T-helper 1 cell (primary cell): ENCODE measurements around the gene SYNGR2.
"Not testable (repeated sequence)": the region's sequence is repeated elsewhere in the genome, so short reads cannot be mapped to it uniquely, and the experiment has no call there.

Experiments
- DNase-seq, 5 donors: peaks; one replicate each; pipeline ENCODE4 v3.0.0-alpha.2; 2012 to 2020

Gene SYNGR2

DNA sequence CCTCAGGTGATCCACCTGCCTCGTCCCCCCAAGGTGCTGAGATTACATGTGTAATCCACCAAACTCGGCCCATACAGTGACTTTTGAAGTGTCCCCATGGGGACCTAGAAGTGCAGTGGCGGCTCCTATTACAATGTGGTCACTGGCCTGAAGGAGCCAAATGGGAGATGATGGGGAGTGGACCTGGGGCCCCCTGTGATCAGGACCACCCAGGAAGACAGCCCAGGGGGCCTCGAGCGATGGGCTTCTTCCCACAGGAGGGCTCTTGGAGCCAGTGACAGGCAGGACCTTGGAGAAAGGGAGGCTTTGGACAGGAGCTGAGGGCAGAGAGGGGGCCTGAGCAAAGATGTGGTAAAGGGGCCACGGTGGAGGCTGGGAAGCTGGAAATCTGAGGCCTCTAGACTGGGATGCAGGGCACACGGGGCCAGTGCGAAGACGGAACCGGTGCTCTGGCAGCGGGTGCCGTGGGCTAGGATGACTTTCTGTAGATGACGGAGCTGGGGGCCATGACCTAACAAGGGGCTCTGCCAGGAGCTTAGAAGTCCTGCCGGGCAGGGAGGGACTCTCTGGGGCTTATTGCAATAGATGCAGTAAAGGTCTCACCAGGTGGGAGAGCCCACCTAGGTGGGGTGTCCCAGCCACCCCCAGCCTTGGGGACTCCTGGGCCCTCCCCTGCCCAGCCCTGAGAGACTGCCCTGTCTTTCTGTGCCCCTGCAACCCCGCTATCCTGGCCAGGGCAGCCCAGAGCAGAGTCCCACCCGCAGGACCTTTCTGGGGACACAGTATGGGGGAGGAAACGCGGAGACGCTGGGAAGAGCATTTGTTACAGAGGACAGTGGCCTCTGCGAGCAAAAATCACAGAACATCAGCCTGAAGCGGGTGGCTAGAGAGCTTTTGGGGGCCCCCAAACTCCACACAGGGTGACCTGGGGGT, 24.9 kb upstream of the SYNGR2 start:
- DNase-seq = no peak

DNA sequence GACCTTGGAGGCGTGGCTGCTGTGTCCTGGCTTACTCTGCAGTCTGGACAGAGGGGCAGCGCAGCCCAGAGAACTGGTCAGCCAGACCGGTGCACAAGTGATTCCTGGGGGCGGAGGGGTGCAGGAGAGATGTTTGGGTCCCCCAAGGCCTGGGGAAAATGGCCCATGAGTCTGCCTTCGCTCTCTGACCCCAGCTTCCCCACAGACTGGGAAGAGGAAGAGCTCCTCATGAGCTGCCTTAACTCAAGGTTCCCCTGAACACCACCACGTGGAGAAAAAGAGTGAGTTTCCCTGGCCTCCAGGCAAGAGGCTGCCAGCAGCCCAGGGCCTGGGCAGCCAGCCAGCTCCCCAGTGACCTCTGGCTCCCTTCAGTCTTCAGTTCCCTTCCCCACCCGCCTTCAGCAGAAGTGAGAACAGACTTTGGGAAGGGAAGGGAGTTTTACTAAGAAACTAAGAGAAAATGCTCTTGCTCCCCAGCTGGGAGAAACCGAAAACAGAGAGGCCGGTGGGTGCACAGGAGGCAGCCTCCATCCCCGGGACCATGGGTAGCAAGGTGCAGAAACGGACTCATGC, 24.1 kb upstream of the SYNGR2 start:
- DNase-seq = no peak

DNA sequence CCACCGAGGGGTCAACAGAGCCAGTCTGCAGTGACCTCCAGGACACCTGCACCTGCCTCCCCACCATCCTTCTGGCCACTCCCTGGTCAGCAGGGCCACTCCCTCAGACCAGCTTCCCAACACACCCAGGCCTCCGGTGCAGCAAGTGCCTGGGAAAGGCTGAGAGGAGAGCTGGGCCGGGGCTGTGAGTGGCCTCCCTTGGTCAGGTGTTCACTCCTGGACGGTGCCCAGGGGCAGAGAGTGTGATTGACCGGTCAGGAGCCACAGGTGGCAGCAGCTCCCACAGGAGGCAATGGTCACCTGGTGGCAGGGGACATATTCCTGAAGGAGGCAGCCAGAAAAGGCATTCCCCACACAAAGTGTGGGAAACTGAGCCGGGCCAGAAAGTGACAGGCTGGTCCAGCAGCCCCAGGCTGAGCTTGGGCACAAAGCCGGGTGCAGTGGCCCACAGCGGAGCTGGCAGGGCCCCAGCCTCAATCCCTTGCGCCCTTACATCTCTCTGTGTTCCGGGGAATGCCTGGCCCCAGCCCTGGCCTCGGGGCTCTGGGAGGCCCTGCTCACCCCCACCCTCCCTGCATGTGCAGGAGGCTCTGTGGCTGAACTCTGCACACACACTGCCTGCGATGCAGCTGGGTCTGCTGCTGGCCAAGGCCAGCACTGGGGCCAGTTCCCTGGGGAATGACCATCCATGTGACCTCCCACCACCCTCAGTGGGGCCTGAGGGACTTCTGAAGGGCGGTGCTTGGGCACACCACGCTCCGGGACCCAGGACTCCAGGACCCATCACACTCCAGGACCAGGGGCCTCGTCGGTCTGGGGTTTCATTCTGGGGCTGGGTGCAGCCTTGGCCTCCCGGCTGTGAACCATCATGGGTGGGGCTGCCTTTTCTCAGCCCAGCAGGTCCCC, 23.4 kb upstream of the SYNGR2 start:
- no peak for DNase-seq

DNA sequence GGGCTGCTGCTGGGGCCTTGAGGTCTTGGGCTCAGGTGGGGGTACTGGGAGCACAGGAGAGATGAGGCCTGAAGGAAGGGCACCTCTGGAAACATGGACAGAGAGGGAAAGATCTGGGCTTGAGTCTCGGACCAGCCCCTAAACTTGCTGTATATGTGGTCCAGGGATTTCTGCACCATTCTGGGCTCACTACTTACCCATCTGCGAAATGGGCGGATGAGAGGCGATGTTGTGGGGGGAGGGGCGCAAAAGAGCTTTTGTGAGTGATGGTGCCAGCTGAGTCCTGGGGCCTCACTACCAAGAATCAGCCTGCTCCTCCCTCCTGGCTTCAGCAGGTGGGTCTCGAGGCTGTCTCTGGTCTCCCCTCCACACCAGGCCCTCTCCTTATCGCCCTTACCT, 21.9 kb upstream of the SYNGR2 start:
- DNase-seq = no peak

DNA sequence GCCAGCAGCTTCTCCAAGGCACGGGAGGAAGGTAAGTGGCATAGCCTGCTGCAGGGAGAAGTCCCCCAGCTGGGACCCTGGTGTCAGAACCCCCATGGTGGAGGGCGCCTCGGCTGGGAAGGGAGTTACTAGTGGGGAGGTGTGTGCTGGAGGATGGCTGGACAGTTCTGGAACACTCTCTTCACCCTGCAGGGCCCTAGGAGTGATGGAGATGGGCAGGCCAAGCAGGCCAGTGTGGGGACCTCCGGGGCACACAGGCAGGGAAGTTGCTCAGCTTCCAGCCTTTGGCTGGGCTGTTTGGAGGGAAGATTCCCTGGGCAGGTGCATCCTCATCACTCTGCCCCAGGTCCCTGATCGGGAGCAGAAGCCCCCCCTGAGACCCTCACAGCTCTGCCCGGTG, 21.5 kb upstream of the SYNGR2 start:
- DNase-seq = no peak

DNA sequence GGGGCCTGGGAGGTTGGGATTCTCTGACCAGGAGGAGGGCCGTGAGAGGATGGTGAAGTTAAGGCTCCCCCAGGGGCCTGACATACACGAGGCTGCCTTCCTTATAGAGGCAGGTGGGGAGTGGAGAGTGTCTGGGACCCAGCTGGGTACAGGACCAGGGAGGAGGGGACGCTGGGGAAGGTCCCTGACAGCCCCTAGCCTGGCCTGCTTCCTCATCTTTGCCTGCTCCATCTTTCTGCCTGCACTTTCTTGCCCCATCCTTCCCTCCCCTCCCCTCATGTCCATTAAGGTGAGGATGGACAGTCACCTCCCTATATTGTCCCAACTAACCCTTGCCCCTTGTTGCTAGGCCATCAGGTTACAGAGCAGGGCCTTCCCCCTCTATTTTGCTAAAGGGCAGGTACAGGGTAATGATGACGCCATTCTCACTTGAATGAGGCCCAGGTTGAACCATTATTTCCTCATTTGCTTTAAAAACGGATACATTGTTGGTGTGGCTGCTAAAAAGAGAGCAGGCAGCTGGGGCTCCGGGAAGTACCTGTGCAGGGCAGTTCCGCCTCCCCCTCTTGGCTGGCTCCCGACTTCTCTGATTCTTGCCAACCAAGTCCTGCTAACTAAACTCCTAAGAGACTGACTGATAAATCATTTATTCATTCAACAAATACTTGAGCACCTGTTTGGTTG, 20.9 kb upstream of the SYNGR2 start:
- DNase-seq = no peak

DNA sequence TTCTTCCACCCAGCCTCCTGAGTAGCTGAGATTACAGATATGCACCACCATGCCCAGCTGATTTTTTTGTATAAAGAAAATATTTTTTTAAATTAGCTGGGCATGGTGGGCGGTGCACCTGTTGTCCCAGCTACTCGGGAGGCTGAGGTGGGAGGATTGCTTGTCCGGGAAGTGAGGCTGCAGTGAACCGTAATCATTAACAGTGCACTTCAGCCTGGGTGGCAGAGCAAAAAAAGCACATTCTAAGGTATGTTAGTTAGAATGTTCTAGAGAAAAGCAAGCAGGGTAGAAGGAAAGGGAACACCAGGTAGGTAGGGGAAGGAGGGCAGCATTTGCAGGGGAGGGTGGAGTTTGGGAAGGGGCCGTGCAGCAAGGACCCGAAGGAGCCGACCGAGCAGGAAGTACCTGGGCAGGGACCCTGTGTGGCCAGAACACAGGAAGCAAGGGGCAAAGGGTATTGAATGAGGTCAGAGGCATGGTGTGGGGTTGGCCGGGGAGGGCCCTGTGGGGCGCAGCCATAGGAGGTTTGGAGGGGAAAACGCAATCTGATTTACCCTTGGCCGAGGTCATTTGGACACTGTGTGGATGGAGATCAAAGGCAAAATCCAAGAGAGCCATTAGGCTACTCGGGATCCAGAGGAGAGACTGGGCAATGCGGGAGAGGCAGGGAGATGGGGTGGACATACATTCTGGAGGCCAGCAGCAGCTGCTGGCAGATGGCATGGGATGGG, 19.9 kb upstream of the SYNGR2 start:
- no peak for DNase-seq

DNA sequence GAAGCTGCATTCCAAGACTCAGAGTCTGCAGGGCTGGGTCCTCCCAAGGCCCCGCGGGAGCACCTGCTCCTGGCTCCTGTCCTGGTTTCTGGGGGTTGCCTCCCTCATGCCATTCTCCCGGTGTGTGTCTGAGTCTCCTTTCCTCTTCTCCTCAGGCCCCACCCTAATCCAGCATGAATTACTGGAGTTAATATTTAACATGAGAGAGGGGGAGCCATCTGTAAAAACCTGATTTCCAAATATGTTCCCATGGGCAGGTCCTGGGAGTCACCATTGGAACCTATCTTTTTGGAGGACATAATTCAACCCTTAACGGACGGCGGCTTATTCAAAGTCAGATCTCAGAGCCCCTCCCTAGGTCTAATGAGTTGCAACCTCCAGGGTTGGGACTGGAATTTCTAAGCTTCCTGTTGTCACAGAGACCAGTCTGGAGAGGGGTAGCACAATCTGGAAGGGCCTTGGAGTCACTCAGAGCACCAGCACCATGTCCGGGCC, 16.8 kb upstream of the SYNGR2 start:
- no peak for DNase-seq

DNA sequence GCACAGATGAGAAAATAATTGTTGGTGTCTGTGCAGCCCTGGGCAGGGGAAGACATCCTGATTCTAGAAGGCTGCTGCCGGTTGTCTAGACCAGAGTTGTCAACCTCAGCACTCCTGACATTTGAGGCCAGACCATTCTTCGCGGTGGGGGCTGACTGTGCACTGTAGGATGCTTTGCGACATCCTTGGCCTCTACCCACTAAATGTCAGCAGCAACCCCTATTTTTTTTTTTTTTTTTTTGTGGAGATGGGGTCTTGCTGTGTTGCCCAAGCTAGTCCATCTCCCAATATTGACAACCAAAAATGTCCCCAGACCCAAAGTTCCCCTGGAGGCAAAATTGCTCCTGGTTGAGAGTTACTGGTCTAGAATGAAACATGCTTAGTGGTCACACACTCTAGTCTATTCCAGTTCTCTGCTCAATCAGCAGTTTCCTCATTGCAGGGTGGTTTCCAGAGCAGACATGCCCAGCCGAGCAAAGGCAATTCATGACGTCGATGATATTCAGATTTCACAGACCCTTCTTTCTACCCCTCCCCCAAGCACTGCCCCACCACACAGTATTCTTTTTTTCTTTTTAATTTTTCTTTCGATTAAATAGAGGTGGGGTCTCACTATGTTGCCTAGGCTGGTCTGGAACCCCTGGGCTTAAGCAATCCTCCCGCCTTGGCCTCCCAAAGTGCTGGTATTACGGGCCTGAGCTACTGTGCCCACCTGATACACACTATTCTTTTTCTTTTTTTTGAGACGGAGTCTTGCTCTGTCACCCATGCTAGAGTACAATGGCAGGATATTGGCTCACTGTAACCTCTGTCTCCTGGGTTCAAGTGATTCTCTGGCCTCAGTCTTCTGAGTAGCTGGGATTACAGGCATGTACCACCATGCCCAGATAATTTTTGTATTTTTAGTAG, 13.2 kb upstream of the SYNGR2 start:
- no peak for DNase-seq

DNA sequence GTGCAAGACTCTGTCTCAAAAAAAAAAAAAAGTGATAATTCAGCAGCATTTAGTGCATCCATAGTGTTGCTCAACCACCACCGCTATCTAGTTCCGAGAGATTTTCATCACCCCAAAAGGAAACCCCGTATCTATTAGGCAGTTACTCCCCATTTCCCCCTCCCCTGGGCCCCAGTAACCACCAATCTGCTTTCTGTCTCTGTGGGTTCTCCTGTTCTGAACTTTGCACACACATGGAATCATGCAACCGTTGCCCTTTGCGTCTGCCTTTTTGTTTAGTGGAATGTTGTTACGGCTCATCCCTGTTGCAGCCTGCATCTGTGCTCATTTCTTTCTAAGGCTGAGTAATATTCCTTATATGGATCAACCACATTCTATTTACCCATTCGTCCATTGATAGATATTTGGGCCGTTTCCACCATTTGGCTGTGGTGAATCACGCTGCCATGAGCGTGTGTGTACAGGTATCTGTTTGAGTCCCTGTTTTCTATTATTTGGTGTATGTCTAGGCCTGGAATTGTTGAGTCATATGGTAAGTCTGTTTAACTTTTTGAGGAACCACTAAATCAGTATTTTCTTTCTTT, 8.7 kb upstream of the SYNGR2 start:
- DNase-seq = no peak

DNA sequence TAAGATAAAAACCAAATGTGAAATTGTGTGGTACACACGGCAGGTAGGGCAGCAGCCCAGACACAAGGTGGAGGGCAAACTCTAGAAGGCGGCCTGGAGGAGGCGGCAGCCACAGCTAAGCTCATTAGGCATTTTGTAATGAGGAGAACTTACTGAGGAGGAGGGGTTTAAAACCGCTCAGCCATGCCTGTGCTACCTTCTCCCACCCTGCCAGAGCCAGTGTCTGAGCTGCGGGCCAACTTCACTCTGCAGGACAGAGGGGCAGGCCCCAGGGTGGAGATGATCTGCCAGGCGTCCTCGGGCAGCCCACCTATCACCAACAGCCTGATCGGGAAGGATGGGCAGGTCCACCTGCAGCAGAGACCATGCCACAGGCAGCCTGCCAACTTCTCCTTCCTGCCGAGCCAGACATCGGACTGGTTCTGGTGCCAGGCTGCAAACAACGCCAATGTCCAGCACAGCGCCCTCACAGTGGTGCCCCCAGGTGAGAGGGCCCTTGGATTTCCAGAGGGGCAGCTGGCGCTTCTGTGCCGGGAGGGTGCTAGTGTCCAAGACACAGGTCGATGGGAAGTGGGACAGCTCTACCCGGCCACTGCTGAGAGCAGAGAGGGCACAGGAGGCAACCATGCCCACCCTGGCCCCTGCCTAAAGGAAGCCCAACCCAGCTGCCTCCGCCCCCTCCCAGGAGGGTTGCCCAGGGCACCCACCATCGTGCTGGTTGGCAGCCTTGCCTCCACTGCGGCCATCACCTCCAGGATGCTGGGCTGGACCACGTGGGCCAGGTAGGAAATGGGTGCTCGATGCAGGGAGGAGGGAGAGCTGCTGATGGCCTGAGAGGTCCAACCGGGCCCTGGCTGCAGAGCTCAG, 4.3 kb upstream of the SYNGR2 start:
- no peak for DNase-seq

DNA sequence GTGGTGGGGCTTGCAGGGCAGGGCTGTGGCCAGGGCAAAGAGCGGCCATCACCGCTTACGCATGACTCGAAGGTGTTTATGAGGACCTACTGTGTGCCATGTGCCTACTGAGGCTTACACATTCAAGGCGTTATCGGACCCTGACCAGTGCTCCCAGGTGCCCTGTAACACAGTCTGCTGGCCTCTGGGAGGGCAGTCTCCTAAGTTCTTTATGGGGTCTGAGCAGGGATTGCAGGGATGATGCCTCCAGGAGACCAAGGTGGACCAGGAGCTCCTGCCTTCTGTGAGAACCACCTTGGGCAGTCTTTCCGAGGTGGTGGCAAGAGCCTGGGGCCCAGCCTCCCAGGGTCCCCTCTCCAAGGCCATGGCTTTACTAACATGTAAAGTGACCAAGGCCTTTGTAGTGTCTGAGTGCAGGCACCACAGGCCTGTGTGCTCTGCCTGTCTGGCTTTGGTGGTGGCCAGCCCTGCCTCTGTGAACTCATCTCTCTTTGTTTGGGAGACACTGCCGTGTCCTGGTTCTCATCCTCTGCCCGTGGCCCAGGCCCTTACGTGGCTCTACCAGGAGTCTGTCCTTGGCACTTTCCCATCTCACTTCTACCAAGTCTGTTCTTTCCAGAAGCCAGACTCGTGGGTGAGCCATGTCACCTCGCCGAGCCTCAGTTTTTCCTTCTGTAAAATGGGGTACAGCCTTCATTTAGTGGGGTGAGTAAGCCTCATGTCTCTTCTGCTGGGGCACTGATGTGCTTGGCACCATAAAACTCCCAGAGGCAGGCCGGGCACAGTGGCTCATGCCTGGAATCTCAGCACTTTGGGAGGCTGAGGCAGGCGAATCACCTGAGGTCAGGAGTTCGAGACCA, 3.4 kb upstream of the SYNGR2 start:
- no peak for DNase-seq

DNA sequence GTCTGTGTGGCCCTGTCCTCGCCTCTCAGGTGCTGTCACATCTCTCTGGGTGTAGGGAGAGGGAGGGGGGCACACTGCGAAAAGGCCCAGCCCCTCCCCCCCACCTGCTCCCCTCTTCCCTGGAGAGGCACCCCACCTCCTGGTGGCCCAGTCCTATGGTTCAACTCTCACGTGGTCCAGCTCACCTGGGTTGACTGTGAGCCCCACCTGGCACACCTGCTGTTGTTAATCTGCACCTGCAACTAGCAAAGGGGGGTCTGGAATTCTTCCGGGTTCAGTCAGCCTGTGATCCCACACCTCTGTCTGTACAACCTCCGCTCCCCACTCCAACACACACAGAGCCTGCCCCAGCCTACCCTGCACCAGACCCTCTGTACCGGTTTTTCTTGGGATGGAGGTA, 2.0 kb upstream of the SYNGR2 start:
- no peak for DNase-seq

DNA sequence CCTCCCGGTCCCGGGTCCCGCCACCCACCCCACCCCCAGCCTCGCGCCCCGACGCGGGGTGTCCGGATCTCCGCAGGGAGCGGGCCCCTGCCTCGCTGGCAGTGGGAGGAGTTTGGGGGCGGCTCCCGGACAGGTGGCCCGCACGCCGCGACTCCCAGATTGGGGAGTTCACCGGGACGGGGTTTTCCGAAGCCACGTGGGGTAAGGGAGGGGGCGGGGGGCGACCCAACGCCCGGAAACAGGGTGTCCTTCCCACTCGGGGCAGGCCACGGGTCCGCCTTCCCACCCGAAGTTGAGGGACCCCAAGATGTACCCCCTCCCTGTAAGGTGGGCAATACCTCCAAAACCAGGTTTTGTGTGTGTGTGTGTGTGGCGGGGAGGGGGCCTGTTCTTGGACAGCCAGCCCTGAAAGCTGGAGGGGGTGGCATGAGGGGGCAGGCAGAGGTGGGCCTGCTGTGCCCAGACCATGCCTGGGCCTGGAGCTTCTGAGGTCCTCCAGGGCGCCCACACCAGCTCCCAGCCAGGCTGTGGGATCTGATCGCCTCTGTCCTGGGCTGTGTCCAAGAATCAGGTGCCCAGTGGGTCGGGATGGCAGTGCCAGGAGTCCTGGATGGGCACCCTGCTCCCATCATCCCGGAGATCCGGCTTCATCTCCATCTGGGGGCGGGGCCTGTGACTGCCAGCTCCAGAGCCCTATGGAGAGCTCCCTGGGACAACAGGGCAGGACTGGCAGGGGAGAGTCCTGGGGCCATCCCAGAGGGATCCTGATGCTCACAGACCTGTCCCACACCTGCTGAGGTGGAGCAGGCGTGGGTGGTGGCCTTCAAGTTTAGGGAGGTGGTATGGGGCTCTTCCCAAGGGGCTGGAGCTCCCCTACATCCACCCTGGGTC, 767 bp downstream of the SYNGR2 start:
- peak in 4 of 5 donors; percentile 59 to 62 (median 60) for DNase-seq

DNA sequence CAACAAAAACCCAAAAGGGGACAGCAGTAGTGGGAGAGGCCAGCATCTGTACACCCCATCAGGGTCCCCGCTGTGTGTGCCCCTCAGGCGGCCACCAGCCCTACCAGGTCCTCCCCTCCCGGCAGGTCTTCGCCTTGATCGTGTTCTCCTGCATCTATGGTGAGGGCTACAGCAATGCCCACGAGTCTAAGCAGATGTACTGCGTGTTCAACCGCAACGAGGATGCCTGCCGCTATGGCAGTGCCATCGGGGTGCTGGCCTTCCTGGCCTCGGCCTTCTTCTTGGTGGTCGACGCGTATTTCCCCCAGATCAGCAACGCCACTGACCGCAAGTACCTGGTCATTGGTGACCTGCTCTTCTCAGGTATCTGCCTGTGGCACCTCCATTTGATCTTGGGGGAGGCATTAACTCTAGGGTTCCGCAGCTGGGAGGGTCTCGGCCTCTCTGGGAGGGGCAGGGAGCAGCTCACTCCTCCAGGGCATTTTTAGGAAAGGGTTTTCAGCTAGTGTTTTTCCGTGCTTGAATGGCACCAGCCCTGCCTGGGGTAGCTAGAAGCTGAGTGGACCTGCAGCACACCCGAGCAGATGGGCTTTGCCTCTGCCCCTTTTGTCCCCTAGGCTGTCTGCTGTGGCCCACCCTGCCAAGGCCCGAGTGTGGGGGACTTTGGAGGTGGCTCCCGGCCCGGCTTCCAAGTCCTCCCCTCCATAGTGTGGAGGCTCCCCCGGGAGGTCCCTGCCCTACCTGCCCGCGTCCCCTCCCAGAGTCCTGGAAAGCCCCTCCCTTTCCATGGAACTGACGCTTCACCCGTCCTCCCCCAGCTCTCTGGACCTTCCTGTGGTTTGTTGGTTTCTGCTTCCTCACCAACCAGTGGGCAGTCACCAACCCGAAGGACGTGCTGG, 2.6 kb downstream of the SYNGR2 start:
- no peak for DNase-seq

DNA sequence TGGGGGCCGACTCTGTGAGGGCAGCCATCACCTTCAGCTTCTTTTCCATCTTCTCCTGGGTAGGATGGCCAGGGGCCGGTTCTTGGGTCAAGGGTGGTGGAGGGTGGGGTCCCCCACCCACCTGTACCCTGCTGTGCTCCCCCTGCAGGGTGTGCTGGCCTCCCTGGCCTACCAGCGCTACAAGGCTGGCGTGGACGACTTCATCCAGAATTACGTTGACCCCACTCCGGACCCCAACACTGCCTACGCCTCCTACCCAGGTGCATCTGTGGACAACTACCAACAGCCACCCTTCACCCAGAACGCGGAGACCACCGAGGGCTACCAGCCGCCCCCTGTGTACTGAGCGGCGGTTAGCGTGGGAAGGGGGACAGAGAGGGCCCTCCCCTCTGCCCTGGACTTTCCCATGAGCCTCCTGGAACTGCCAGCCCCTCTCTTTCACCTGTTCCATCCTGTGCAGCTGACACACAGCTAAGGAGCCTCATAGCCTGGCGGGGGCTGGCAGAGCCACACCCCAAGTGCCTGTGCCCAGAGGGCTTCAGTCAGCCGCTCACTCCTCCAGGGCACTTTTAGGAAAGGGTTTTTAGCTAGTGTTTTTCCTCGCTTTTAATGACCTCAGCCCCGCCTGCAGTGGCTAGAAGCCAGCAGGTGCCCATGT, 3.3 kb downstream of the SYNGR2 start:
- DNase-seq = not testable (repeated sequence)
